Ovary (tissue), 3 donors: ENCODE measurements around the gene CDHR2.

Source experiments
- CTCF ChIP-seq, 3 donors: fragments of 450-650 bp in 2 of 3; fragments of 200-600 bp in 1 of 3; IDR thresholded peaks; one replicate each; pipeline versions ENCODE4 v1.5.1 to v1.8.0; 2016 to 2022; ENCODE audit warnings: antibody characterized with exemption in 3 of 3, mild to moderate bottlenecking in 1 of 3
- POLR2A ChIP-seq: fragments of 450-650 bp; IDR thresholded peaks from one replicate; pipeline ENCODE4 v1.6.1; 2017; ENCODE audit warnings: antibody characterized with exemption, mild to moderate bottlenecking, moderate library complexity
- donor health status: DM: no; HTN: no; CAD: no.

GRCh38 chr5:176542135-176542595 is 7.0 kb upstream of the CDHR2 start:
- no peak for TF ChIP-seq POLR2A
- TF ChIP-seq CTCF (IDR thresholded peaks at IDR 0.05), result no peak
